ENCODE data around the gene CLIP2. TPM values are rescaled to one million over a fixed set of nuclear protein-coding genes. Genes with fewer than 3 reads are reported as not detected.
"Not testable (repeated sequence)": the region's sequence is repeated elsewhere in the genome, so short reads cannot be mapped to it uniquely, and the experiment has no call there.

The CLIP2 gene
- total RNA-seq, 2 experiments from 2014 or later, result 1.4 to 1.8 TPM

GRCh38 chr7:74399006-74399405 lies 109.8 kb downstream of the CLIP2 start:
- DNase-seq, result no peak
- H3K4me1 Mint-ChIP-seq, result no peaks in the 10 kb centered on the region
- CTCF ChIA-PET, result interaction anchor here (4.8 kb wide), 1 partner anchor 193 kb away, joined by 90 read pairs; no protein-coding TSS in a partner anchor
- POLR2A ChIA-PET, result no interaction called here
- intact Hi-C loops (cut with DNase I, micrococcal nuclease), result no loop called here
- no peak for ATAC-seq
- H3K9me3 Mint-ChIP-seq (ENCODE audit: low read depth), result no peaks in the 10 kb centered on the region
- H3K4me3 Mint-ChIP-seq, result no peak overlapping the region
- H3K27ac Mint-ChIP-seq, result no peak overlapping the region
- no peaks in the 10 kb centered on the region for H3K27me3 Mint-ChIP-seq
- no peaks in the 10 kb centered on the region for H3K36me3 Mint-ChIP-seq (ENCODE audit: low read depth)

- DNase-seq, result no peak
- POLR2A ChIA-PET, result interaction anchor here (0.5 to 0.6 kb wide), 2 partner anchors 93 to 225 kb away, joined by 3 to 8 read pairs; no protein-coding TSS in a partner anchor
- no peak for ATAC-seq
- no peak overlapping the region for H3K4me3 Mint-ChIP-seq
- intact Hi-C loops (cut with DNase I, micrococcal nuclease), result loop anchor here (1.0 to 5.0 kb wide), 5 partner anchors 123 to 334 kb away; no protein-coding TSS in a partner anchor
- H3K27me3 Mint-ChIP-seq, result no peaks in the 10 kb centered on the region
- no peak overlapping the region for H3K27ac Mint-ChIP-seq
- CTCF ChIA-PET, result interaction anchor here (0.6 to 4.8 kb wide), 41 partner anchors 8 to 376 kb away, joined by 3 to 90 read pairs (median 4); partner anchors contain the start of gene LAT2
- H3K36me3 Mint-ChIP-seq (ENCODE audit: low read depth), result no peaks in the 10 kb centered on the region
- no peaks in the 10 kb centered on the region for H3K9me3 Mint-ChIP-seq (ENCODE audit: low read depth)
- no peaks in the 10 kb centered on the region for H3K4me1 Mint-ChIP-seq
These were observed 111.4 kb downstream of the CLIP2 start for GRCh38 chr7:74400420-74401136.

- intact Hi-C loops (cut with DNase I, micrococcal nuclease), result loop anchor here (1.0 to 5.0 kb wide), 5 partner anchors 124 to 334 kb away; no protein-coding TSS in a partner anchor
- H3K36me3 Mint-ChIP-seq (ENCODE audit: low read depth), result no peaks in the 10 kb centered on the region
- peak; percentile 73 for ATAC-seq
- H3K9me3 Mint-ChIP-seq (ENCODE audit: low read depth), result no peaks in the 10 kb centered on the region
- no peaks in the 10 kb centered on the region for H3K4me1 Mint-ChIP-seq
- H3K27ac Mint-ChIP-seq, result no peak overlapping the region
- no peaks in the 10 kb centered on the region for H3K27me3 Mint-ChIP-seq
- no peak overlapping the region for H3K4me3 Mint-ChIP-seq
- DNase-seq, result peak; percentile 84
- ChIA-PET POLR2A (interaction anchor here (0.6 kb wide), 1 partner anchor 94 kb away, joined by 3 read pairs; no protein-coding TSS in a partner anchor), CTCF (interaction anchor here (0.6 to 4.8 kb wide), 48 partner anchors 9 to 375 kb away, joined by 3 to 90 read pairs (median 4); partner anchors contain the start of gene LAT2)
These were observed 112.1 kb downstream of the CLIP2 start for GRCh38 chr7:74401137-74401859.

GRCh38 chr7:74402668-74403067 lies 113.5 kb downstream of the CLIP2 start:
- intact Hi-C loops (cut with DNase I, micrococcal nuclease), result loop anchor here in 1 of 2 experiments (5.0 kb wide), 1 partner anchor 125 kb away; no protein-coding TSS in a partner anchor

GRCh38 chr7:74403521-74404387 lies 114.5 kb downstream of the CLIP2 start:
- CTCF ChIA-PET, result interaction anchor here (0.6 to 1.5 kb wide), 5 partner anchors 124 to 324 kb away, joined by 3 to 4 read pairs (median 3); no protein-coding TSS in a partner anchor
- Mint-ChIP-seq H3K27ac (no peak overlapping the region), H3K4me3 (no peak overlapping the region), H3K27me3 (no peaks in the 10 kb centered on the region), H3K9me3 (ENCODE audit: low read depth) (no peaks in the 10 kb centered on the region), H3K4me1 (no peaks in the 10 kb centered on the region), H3K36me3 (ENCODE audit: low read depth) (no peaks in the 10 kb centered on the region)
- no peak for DNase-seq
- ATAC-seq, result no peak
- intact Hi-C loops (cut with DNase I, micrococcal nuclease), result loop anchor here in 1 of 2 experiments (5.0 kb wide), 1 partner anchor 126 kb away; no protein-coding TSS in a partner anchor
- POLR2A ChIA-PET, result no interaction called here

More at GRCh38 chr7:74402668-74403067, 113.5 kb downstream of the CLIP2 start:
- H3K27me3 Mint-ChIP-seq; H3K4me1 Mint-ChIP-seq; H3K4me3 Mint-ChIP-seq; H3K9me3 Mint-ChIP-seq (ENCODE audit: low read depth); H3K27ac Mint-ChIP-seq; DNase-seq; ATAC-seq; H3K36me3 Mint-ChIP-seq (ENCODE audit: low read depth): not testable (repeated sequence)
- POLR2A ChIA-PET, result interaction anchor here (0.7 kb wide), 1 partner anchor 190 kb away, joined by 3 read pairs; no protein-coding TSS in a partner anchor
- CTCF ChIA-PET, result interaction anchor here (0.6 to 4.8 kb wide), 10 partner anchors 10 to 323 kb away, joined by 3 to 90 read pairs (median 3); no protein-coding TSS in a partner anchor

- Mint-ChIP-seq H3K4me1 (no peaks in the 10 kb centered on the region), H3K27me3 (no peaks in the 10 kb centered on the region), H3K4me3 (no peak overlapping the region), H3K36me3 (ENCODE audit: low read depth) (no peaks in the 10 kb centered on the region), H3K27ac (no peak overlapping the region), H3K9me3 (ENCODE audit: low read depth) (no peaks in the 10 kb centered on the region)
- ATAC-seq (no peak), DNase-seq (no peak)
- intact Hi-C loops (cut with DNase I, micrococcal nuclease), result loop anchor here in 1 of 2 experiments (5.0 kb wide), 1 partner anchor 127 kb away; no protein-coding TSS in a partner anchor
- CTCF ChIA-PET, result interaction anchor here (0.6 to 1.5 kb wide), 3 partner anchors 75 to 325 kb away, joined by 3 to 4 read pairs (median 3); no protein-coding TSS in a partner anchor
- POLR2A ChIA-PET, result interaction anchor here (0.6 kb wide), 1 partner anchor 601 kb away, joined by 8 read pairs; no protein-coding TSS in a partner anchor
These were observed 115.1 kb downstream of the CLIP2 start for GRCh38 chr7:74404388-74404700.

GRCh38 chr7:74404741-74405140 lies 115.5 kb downstream of the CLIP2 start:
- Mint-ChIP-seq H3K9me3 (ENCODE audit: low read depth) (no peaks in the 10 kb centered on the region), H3K27me3 (no peaks in the 10 kb centered on the region), H3K27ac (no peak overlapping the region), H3K4me3 (no peak overlapping the region), H3K4me1 (no peaks in the 10 kb centered on the region), H3K36me3 (ENCODE audit: low read depth) (no peaks in the 10 kb centered on the region)
- POLR2A ChIA-PET, result interaction anchor here (0.5 to 0.6 kb wide), 2 partner anchors 601 to 663 kb away, joined by 4 to 8 read pairs; no protein-coding TSS in a partner anchor
- no peak for ATAC-seq
- CTCF ChIA-PET, result interaction anchor here (0.5 to 2.1 kb wide), 8 partner anchors 20 to 600 kb away, joined by 3 to 9 read pairs (median 4); no protein-coding TSS in a partner anchor
- no peak for DNase-seq
- intact Hi-C loops (cut with DNase I, micrococcal nuclease), result loop anchor here in 1 of 2 experiments (5.0 kb wide), 1 partner anchor 127 kb away; no protein-coding TSS in a partner anchor

- DNase-seq, result peak; percentile 48
- CTCF ChIA-PET, result interaction anchor here (0.5 to 2.1 kb wide), 8 partner anchors 20 to 1059 kb away, joined by 3 to 9 read pairs (median 4); no protein-coding TSS in a partner anchor
These were observed 116.1 kb downstream of the CLIP2 start for GRCh38 chr7:74405191-74405898.

GRCh38 chr7:74405899-74406512 lies 116.8 kb downstream of the CLIP2 start:
- H3K9me3 Mint-ChIP-seq (ENCODE audit: low read depth), result no peaks in the 10 kb centered on the region
- H3K27ac Mint-ChIP-seq, result no peak overlapping the region
- no peak for ATAC-seq
- H3K27me3 Mint-ChIP-seq, result no peaks in the 10 kb centered on the region
- ChIA-PET POLR2A (interaction anchor here (0.7 kb wide), 1 partner anchor 101 kb away, joined by 10 read pairs; no protein-coding TSS in a partner anchor), CTCF (interaction anchor here (0.6 to 2.1 kb wide), 5 partner anchors 76 to 1060 kb away, joined by 3 to 9 read pairs (median 4); no protein-coding TSS in a partner anchor)
- no peak overlapping the region for H3K4me3 Mint-ChIP-seq
- no peaks in the 10 kb centered on the region for H3K36me3 Mint-ChIP-seq (ENCODE audit: low read depth)
- no peaks in the 10 kb centered on the region for H3K4me1 Mint-ChIP-seq
- DNase-seq, result no peak
- intact Hi-C loops (cut with DNase I, micrococcal nuclease), result no loop called here

More at GRCh38 chr7:74405191-74405898, 116.1 kb downstream of the CLIP2 start:
- Mint-ChIP-seq H3K36me3 (ENCODE audit: low read depth) (no peaks in the 10 kb centered on the region), H3K4me1 (no peaks in the 10 kb centered on the region), H3K27ac (no peak overlapping the region), H3K9me3 (ENCODE audit: low read depth) (no peaks in the 10 kb centered on the region), H3K4me3 (no peak overlapping the region), H3K27me3 (no peaks in the 10 kb centered on the region)
- intact Hi-C loops (cut with DNase I, micrococcal nuclease), result no loop called here
- POLR2A ChIA-PET, result interaction anchor here (0.5 kb wide), 1 partner anchor 662 kb away, joined by 4 read pairs; no protein-coding TSS in a partner anchor
- ATAC-seq, result no peak

All from activated CD4-positive, alpha-beta T cell treated with anti-CD3 and anti-CD28 coated beads for 36 hours (primary cell).